Subcutaneous adipose tissue (tissue), 4 donors: ENCODE measurements around the gene LAMA3. TPM values are rescaled to one million over a fixed set of nuclear protein-coding genes. Genes with fewer than 3 reads are reported as not detected.

Source experiments
- total RNA-seq, 4 donors: library from RNA; depleted of rRNA; stranded (reverse); fragments of >200 nt; gene quantifications; one replicate each; pipeline ENCODE4 v1.1.0, GENCODE V29; 2016
- TF ChIP-seq, protein P1 (sequence below): fragments of 450-650 bp; IDR thresholded peaks from one replicate; pipeline ENCODE4 v1.5.1; 2016; ENCODE audit warnings: low read depth, mild to moderate bottlenecking, control low read depth, antibody characterized with exemption, moderate library complexity

The LAMA3 gene
- total RNA-seq, 4 donors from 2014 or later, result 23.3 to 34.9 (median 28.4) TPM

DNA sequence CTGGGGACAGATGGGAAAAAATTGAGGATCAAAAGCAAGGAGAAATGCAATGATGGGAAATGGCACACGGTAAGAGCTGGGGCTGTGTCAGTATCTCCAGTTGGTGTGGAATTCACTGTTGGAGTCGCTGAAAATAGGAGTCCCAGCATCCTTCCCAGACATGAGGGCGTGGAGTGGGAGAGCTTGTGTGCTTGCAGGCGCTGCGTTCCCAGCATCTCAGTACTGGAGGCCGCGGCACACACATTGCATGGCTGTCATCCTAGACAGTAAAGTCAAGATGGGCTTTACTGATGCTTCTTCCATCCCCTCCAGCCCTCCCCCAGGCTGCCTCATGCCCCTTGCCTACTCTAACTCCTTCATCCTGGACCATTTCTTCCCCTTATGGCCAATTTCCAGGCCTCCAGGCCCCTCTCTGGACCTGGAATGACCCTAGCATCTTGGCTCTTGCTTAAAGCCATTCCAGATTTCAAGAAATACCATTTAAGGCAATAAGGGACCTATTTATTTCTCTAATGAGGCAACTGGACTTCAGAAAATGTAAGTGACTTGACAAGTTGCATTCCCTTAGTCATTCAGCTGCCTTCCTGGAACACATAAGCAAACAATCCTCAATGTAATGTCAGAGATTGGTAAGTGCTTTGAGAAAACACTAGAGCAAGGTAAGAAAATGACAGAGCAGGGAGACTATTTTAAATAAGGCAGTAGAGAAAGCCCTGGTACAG lies 254.8 kb downstream of the LAMA3 start:
- TF ChIP-seq, protein P1, sequence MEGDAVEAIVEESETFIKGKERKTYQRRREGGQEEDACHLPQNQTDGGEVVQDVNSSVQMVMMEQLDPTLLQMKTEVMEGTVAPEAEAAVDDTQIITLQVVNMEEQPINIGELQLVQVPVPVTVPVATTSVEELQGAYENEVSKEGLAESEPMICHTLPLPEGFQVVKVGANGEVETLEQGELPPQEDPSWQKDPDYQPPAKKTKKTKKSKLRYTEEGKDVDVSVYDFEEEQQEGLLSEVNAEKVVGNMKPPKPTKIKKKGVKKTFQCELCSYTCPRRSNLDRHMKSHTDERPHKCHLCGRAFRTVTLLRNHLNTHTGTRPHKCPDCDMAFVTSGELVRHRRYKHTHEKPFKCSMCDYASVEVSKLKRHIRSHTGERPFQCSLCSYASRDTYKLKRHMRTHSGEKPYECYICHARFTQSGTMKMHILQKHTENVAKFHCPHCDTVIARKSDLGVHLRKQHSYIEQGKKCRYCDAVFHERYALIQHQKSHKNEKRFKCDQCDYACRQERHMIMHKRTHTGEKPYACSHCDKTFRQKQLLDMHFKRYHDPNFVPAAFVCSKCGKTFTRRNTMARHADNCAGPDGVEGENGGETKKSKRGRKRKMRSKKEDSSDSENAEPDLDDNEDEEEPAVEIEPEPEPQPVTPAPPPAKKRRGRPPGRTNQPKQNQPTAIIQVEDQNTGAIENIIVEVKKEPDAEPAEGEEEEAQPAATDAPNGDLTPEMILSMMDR, result no peak

DNA sequence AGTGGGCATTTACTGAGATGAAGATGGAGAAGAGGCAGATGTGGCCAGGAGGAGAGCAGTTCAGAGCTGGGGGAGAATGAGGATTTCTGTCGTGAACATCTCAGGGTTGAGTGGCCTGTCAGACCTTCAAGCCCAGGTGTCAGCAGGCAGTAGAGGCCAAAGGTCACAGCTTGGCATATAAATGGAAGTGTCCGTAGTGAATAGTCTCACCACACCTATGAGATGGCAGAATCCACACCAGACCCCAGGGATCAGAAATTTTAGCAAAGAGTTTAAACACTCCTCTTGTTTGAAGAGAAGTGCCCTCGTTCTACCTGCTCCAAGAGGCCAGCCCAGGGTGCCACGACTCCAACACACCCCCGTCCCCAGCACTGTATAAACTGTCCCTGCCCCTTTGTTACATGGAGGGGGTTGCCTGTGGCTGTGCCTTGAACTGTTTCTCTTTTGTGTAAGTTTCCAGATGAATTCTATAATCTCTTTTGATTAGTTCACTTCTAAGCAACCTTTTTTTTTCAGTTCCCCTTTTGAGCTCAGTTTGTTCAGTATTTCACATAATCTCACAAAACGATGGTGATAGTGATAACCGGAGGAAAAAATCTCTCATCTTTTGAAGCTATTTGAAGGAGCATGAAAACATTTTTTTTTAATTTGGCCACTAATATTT lies 256.3 kb downstream of the LAMA3 start:
- TF ChIP-seq, protein P1, result no peak

DNA sequence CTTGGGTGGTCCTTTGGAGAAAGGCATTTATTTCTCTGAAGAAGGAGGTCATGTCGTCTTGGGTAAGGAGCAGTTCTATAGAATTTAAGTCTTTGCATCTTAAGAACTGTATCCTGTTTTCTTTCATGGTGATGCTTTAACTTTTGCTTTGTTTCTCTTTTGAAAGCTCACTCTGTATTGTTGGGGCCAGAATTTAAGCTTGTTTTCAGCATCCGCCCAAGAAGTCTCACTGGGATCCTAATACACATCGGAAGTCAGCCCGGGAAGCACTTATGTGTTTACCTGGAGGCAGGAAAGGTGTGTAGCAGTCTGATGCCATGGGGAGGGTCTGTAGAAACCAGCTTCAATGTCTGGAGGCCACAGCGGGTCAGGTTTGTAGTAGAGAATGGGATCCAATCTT lies 260.6 kb downstream of the LAMA3 start:
- TF ChIP-seq, protein P1, result no peak

- TF ChIP-seq, protein P1, result no peak
Observed at GRCh38 chr18:23950644-23951043, 261.4 kb downstream of the LAMA3 start.

GRCh38 chr18:23951206-23951605 lies 262.0 kb downstream of the LAMA3 start:
- TF ChIP-seq, protein P1, result no peak

DNA sequence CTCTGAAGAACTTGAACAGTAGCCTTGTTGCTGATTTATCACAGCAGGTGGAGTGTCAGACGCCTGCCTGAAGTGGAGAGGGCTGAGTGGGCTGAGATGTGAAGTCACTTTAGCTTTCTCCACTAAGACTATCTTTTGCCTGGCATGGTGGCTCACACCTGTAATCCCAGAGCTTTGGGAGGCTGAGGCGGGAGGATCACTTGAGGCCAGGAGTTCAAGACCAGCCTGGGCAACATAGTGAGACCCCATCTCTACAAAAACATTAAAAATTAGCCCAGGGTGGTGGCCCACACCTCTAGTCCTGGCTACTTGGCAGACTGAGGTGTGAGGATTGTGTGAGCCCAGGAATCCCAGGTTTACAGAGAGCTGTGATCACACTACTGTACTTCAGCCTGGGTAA lies 264.7 kb downstream of the LAMA3 start:
- TF ChIP-seq, protein P1, result no peak

GRCh38 chr18:23956483-23956882 lies 267.2 kb downstream of the LAMA3 start:
- TF ChIP-seq, protein P1, result no peak
